HG03354 (cell line): ENCODE data around the gene RABGAP1.

Experiments used
- ATAC-seq: cut with Tn5 transposase; IDR thresholded peaks from one replicate; pipeline ENCODE4 v1.9.1; 2021; ENCODE audit warnings: mild to moderate bottlenecking; ENCODE audit not compliant: unreplicated experiment, poor library complexity, severe bottlenecking

Gene RABGAP1

DNA sequence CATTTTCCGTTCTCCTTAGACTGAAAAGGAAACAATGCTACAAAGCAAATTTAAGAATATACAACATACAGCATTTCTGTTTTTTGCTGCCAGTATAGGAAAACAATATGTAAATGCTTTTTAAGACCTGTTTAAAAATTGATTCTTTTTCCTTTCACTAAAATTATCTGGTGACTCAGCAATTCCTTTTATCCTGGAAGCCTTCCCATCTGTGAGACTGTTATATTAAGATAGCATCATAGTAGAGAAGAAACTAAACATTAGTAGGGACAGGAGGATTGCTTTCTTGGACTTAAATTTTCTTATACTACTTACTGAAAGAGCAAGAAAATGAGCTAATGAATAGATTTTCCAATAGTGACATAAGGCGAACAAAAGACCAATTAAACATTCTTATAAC, 62.6 kb downstream of the RABGAP1 start:
- ATAC-seq: no peak

DNA sequence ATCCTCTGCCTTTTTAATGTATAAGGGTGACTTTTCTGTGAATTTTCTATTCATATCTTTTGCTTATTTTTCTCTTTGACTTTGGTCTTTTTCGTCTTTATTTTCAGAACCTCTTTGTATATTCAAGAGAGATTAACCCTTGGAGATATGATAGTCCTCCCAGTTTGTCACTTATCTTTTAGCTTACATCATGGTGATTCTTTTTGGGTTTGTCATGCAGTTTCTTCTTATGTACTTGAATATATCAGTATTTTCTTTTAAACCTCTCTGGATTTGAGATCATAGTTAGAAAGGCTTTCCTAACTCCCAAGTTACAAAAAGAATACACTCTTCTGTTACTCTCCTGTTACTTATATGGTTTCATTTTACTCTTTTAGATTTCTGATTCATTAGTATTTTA, 65.1 kb downstream of the RABGAP1 start:
- no peak for ATAC-seq

DNA sequence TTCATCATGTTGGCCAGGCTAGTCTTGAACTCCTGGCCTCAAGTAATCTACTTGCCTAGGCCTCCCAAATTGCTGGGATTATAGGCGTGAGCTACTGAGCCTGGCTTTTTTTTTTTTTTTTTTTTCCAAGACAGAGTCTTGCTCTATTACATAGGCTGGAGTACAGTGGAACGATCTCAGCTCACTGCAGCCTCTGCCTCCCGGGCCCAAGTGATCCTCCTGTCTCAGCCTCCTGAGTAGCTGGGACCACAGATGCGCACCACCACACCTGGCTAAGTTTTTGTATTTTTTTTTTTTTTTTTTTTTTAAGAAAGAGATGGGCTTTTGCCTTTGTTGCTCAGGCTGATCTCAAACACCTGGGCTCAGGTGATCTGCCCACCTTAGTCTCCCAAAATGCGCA, 66.4 kb downstream of the RABGAP1 start:
- no peak for ATAC-seq

DNA sequence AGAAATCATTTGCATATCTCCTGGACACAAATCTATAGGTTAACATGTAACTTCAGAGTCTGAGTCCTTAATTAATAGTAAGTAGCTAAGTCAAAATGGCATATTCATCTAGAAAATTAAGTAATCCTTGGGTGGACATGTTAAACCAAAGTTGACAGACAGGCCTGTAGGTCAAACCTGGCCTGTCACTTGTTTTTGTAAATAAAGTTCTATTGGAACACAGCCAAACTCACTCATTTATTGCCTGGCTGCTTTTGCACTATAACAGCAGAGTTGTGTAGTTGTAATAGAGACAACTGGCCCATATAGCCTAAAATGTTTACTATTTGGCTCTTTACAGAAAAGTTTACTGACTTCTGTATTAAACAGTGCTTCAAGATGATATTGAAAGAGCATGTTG, 68.1 kb downstream of the RABGAP1 start:
- ATAC-seq: no peak

DNA sequence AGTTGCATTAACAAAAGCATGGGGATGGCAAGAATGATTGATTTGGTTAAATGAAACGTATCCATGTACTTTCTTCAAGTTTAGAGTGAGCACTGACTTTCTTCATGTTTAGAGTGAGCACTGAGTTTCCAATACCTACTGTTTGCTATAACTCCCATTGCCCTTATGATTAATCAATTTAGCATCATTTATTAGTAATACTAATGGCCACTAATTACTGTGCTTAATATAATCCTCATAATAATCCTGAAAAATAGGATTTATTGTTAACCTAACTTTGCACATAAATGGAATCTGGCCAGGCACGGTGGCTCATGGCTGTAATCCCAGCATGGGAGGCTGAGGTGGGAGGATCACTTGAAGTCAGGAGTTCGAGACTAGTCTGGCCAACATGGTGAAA, 70.6 kb downstream of the RABGAP1 start:
- ATAC-seq: no peak

DNA sequence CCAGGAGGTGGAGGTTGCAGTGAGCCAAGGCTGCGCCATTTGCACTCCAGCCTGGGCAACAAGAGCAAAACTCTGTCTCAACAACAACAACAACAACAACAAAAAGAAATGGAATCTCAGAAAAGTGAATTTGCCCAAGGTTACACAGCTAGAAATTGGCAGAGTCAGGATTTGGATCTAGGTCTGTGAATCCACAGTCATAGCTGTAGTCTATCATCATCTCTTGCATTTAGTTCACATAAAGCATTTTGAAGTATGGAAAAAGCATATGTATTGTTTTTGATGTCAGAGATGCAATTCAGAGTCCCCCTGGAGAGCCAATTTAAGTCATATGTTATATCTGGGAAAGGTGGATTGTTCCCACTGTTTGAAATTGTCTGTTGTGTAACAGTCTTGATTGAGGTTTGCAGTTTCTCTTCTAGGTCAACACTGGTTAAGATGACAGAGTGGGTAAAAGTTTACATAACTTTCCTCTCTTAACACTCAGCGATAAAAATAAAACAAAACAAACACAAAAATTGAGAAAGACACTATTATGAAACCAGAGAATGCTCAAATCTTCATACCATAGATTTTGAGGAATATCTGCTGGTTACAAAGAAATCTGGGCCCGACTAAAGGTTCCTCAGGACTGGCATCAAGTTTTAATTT, 71.2 kb downstream of the RABGAP1 start:
- ATAC-seq: no peak

DNA sequence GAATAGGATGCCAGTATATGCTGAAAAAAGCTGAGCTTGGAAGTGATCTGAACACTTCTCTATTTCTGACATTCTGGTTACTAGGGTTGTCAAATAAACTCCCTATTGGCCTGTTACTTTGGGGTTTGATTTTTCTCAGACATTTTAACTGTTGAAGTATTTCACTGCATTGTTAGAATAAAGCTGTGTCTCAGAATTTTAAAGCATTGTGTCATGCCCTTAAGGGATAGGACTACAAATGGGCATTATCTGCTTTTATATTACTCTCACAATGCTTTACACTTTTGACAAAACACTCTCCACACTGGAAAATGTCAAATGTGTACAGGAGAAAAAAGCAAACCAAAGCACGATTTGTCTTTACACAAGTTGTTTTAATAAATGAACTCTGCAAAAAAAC, 75.8 kb downstream of the RABGAP1 start:
- ATAC-seq: no peak

DNA sequence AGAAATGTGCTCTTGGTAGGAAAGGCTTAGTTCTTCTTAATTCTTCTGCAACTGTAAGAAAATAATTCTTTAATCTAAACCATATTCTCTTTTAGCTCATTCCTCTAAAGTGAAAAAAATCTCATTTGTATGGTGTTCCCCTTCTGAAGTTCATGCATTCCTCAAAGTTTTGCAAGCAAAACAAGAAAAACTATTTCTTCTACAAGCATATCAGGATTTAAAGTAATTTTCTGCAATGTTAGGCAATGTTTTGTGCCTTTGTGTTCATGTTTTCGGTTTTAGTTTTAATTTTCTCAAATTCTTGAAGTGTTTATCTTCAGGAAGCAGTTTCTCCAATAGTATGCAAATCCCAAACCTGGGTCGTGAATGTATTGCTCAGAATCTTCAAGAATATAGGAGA, 80.0 kb downstream of the RABGAP1 start:
- ATAC-seq: no peak

DNA sequence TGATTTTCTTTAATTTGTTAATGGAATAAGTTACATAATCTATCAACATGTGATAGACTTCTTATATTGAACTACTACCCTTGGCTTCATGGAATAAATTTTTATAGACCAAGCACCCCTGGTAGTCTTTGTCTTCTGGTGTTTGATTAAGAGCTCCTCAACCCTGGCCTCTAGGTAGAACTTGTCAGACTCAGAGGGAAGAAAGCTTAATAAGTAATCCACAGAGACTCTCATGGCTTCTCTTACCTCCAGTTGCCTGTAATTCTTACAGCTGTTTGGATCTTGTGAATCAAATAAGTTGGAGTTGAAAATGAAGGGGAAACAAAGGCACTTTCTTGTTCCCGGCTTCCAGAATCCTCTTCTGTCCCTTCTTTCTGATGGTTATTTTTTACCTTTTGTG, 85.6 kb downstream of the RABGAP1 start:
- ATAC-seq: no peak

DNA sequence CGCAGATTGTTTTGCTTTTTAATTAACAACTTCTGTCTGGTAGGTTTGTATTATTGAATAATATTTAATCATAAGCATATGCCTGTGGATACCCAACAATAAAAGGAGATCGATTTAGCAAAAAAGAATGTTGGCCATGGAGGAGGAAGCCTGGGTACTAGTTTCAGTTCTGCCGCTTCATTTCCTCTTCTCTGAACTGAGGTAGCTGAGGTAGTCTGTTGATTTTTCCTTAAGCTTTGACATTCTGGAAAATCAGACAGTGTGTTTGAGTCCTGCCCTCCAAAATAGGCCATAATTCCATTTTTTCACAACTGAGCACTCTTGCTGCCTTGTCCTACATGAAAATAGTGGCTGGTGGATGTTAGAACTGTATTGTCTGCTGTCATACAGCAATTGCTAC, 86.7 kb downstream of the RABGAP1 start:
- no peak for ATAC-seq

DNA sequence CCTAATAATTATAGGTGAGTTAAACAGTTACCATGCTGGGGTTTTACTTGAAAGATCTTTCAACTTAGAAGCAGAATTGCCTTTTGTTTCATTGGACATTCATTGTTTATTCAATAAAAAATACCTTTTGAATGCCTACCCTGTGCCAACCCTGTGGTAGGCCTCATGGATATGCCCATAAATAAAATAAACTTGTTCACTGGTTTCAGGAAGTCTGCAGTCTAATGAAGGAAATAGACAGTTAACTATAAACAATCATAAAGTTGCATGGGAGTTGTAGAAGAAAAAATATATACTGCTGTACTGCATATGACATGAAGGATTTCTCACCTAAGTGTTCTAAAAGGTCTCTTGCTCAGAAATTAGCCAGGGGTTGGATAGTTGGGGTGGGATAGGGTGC, 87.3 kb downstream of the RABGAP1 start:
- no peak for ATAC-seq

DNA sequence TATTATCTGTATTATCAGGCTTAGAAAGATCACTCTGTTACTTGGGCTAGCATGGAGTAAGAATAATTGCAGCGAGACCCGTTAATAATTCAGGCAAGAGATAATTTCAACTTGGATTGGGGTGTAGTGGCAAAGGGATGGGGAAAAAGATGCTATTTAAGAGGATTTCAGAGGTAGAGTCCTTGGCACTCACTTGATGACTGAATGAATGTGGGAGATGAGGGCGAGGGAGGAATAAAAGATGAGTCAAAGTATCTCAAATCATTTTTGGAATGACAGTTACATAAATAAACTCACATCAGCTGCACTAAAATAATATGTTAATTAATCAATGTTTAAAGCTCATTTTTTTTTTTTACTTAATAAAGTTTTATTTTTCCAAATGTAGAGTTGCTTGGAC, 88.2 kb downstream of the RABGAP1 start:
- no peak for ATAC-seq

DNA sequence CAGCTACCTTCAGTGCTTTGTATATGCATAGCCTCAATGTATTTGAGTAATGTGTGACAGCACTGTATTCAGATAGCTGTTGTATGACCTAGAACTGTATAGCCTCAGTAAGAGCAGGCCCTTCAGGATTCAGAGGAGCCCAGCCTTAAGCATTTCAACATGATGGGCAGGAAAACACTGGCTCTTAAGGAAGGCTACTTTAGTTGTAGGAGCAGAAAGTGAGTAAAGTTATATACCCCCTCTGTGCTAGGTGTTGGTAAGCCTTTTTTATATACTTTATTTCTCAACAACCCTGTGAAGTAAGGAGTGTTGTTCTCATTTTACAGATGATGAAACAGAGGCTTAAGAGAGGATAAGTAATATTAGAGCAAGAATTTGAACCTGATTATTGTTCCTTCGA, 91.1 kb downstream of the RABGAP1 start:
- ATAC-seq: no peak

DNA sequence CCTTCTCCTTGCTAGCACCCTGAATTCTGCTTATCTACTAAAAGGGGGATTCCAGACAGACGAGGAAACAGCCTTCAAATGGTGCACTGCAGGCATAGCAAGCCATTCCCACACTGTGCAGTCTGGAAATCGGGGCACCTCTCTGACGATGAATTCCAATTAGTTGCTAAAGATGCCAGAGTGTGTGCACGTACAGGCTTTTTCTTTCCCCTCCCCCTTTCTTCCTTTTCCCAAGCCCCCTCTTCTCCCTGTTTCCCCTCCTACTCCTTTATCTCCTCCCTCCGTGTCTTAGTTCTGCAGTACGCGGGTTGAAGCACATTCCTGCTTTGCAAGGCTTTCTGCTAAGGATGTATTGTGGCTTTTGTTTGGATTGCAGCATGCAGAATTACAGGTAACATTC, 92.5 kb downstream of the RABGAP1 start, which contains the start of gene GPR21:
GPR21 (plus strand) TSS at position 316 of the 400 bp plus-strand sequence. CDS start 900 bp downstream, outside the sequence.
- ATAC-seq: no peak

DNA sequence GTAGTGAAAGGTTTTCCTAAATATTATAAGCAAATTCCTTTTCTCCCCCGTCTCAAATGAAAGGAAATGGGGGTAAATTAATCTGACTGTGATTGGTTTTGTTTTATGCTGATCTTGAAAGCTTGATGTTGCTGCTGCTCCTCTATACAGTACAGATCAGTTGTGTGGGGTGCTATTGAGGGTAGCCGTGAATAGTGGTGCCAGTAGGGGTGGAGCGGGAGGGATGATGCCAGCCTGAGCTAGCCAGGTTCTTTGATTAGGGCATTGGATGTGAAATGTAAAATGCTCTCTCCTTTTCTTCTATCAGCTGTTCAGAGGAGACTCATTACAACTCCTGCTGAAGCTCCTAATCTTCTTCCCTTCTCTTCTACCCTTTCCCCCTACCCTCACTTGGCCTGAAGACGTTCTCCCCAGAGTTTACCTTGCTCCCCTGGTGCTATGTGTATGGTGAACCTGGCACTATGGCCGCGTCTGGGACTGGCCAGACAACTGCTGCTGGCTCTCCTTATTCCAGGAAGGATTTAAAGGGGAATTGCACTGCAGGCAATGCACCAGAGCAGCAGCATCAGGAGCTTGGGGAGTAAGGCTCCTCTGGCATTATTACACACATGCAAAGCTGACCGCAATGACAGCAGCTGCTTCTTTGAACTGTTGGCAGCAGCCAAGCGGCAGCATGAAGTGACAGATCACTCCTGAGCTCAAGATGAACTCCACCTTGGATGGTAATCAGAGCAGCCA, 93.2 kb downstream of the RABGAP1 start:
- ATAC-seq: peak; percentile 82

DNA sequence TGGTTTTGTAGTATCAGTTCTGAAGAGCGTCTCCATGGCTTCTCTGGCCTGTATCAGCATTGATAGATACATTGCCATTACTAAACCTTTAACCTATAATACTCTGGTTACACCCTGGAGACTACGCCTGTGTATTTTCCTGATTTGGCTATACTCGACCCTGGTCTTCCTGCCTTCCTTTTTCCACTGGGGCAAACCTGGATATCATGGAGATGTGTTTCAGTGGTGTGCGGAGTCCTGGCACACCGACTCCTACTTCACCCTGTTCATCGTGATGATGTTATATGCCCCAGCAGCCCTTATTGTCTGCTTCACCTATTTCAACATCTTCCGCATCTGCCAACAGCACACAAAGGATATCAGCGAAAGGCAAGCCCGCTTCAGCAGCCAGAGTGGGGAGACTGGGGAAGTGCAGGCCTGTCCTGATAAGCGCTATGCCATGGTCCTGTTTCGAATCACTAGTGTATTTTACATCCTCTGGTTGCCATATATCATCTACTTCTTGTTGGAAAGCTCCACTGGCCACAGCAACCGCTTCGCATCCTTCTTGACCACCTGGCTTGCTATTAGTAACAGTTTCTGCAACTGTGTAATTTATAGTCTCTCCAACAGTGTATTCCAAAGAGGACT, 94.2 kb downstream of the RABGAP1 start:
- ATAC-seq: no peak

DNA sequence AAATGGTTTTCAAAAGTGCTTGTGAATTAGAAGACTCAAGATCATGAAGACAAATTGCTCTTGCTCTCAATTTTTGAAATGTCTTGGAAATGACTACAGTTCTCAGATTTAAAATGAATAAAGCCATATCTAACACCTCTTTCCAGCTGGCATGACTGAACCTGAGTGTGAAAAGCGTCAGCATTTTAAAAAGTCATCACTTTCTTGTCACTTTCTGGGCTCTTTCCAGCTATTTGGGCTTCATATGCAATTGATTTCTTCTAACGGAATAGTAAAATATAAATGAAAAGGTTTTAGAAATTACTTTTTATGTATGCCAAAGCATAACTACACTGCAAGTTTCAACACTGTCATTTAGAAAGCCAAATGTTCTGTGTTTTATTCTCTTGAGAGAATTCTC, 95.0 kb downstream of the RABGAP1 start:
- ATAC-seq: no peak

DNA sequence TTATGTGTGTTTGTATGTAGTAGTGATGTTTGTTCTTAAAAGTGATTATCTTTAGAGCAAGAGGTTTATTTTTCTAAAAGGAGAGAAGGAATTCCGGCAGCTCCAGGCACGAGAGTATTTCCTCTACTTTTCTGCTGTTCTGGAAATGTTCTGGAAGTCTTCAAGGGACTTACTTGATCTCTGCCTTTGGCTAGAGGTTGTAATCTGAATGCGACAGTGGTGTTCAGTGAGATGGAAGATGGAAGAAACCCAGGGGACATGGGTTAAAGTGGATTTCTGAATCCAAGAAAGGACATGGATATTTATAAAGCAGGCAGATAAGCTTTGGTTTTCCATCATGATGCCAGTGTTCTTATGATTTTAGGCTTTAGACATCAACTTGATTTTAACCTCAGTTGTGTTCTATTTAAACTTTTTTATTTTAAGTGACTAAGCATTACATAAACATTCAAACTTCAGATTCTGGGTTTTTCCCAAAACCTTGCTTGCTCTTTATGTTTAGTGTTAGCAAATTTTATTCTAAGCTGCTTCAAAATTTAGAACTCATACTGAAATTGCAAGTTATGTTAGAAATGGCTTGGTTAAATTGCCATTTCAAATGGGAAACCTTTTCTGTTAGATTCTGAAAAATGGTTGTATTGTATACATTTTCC, 96.2 kb downstream of the RABGAP1 start:
- no peak for ATAC-seq

DNA sequence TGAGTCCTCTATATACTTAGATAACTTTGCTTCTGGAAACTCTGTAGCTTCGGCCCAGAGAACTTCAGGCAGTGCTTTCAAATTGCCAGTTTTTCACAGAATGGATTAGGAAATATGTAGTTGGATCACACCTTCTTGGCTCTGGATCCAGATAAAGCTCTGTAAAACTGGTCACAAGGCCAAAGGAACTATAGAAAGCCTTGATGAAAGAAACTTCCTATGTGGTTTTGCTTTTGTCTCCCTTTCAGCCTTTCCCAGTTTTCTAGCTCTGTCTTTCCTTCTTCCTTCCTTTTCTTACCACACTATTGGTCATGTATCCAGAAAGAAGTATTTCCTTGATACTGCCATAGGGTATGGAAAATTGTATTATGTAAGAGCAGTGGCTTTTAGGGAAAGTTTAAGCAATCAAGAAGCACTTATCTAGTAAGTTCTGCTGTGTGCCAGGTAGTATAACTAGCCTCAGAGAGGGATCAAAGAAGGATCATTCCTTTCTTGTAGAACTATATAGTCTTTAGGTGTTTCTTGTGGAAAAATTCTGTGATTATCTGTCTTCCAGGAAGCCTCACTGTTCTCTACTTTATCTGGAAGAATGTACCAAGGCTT, 98.9 kb downstream of the RABGAP1 start:
- no peak for ATAC-seq

DNA sequence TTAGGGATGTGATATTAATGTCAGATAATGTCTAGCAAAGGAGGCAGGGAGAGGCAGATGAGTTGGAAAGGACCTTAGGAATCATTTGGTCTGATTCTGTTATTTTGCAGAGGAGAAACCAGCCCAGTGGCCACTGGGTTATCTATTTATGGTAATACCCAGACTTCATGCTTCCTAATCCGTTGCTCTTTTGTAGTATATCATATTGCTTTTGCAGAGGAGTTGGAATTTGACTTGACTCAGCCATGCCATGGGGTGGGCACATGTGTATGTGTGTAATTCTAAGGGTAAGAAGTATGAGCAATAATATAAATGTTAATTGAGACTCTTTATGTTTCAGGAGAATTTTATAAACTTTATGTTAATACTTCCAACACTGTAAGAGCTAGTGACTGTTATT, 100.0 kb downstream of the RABGAP1 start:
- ATAC-seq: no peak
